ENCODE measurements around the gene SCGB1A1.

DNA sequence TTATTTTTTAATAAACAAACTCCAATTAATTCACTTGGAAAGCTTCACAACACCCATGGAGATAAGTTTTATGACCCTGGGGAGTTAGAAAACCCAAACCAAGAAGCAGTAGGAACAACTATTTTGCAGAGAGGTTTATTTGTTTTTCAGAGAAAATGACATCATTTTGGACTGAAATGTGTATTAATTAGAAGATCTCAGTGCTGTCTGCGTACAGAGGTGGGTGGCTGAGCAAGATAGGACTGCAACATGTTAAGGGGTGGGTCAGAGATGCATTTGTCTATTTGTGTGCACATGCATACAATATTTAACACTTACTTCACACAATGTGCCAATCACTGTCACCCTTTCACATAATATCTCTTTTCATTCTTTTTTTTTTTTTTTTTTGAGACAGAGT, 1.1 kb downstream of the SCGB1A1 start:
- TF ChIP-seq, protein P1, sequence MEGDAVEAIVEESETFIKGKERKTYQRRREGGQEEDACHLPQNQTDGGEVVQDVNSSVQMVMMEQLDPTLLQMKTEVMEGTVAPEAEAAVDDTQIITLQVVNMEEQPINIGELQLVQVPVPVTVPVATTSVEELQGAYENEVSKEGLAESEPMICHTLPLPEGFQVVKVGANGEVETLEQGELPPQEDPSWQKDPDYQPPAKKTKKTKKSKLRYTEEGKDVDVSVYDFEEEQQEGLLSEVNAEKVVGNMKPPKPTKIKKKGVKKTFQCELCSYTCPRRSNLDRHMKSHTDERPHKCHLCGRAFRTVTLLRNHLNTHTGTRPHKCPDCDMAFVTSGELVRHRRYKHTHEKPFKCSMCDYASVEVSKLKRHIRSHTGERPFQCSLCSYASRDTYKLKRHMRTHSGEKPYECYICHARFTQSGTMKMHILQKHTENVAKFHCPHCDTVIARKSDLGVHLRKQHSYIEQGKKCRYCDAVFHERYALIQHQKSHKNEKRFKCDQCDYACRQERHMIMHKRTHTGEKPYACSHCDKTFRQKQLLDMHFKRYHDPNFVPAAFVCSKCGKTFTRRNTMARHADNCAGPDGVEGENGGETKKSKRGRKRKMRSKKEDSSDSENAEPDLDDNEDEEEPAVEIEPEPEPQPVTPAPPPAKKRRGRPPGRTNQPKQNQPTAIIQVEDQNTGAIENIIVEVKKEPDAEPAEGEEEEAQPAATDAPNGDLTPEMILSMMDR (IDR thresholded peaks at IDR 0.05), result no peak
- TF ChIP-seq EZH2 (IDR thresholded peaks at IDR 0.05) (no peak), EZH2phosphoT487 (IDR thresholded peaks at IDR 0.05) (no peak)
